Lung (tissue), 12 donors: Measurements from ENCODE around the gene PSMB8. TPM values are rescaled to one million over a fixed set of nuclear protein-coding genes. Genes with fewer than 3 reads are reported as not detected.
A peak's percentile ranks its signal among the peaks of the same experiment; 100 is the strongest.
"Not testable (repeated sequence)": the region's sequence is repeated elsewhere in the genome, so short reads cannot be mapped to it uniquely, and the experiment has no call there.

Source experiments
- ATAC-seq: fragments of 200-7000 bp; cut with Tn5 transposase; one replicate; pipeline ENCODE4 v1.9.1; 2020; ENCODE audit warnings: moderate number of reproducible peaks; ENCODE audit not compliant: insufficient read depth, low FRiP score
- DNase-seq, 3 donors: peaks; one replicate each; pipeline ENCODE4 v3.0.0-alpha.2; 2013 to 2017
- H3K27ac ChIP-seq, 2 donors: one replicate each; pipeline ENCODE4 v1.5.1; 2013; ENCODE audit warnings: mild to moderate bottlenecking in 2 of 2, moderate library complexity in 2 of 2, control low read depth in 1 of 2, inconsistent platforms in 1 of 2, low read depth in 1 of 2, low read length in 1 of 2
- H3K27me3 ChIP-seq, 3 donors: one replicate each; pipeline ENCODE4 v1.5.1; 2013; ENCODE audit warnings: low read length in 2 of 3; ENCODE audit not compliant: control insufficient read depth in 3 of 3, insufficient read depth in 3 of 3
- H3K36me3 ChIP-seq, 4 donors: one replicate each; pipeline ENCODE4 v1.5.1; 2013; ENCODE audit warnings: low read length in 4 of 4, mild to moderate bottlenecking in 1 of 4, moderate library complexity in 1 of 4; ENCODE audit not compliant: control insufficient read depth in 4 of 4, insufficient read depth in 4 of 4
- H3K4me1 ChIP-seq, 5 donors: one replicate each; pipeline ENCODE4 v1.5.1; 2013; ENCODE audit warnings: low read length in 5 of 5, mild to moderate bottlenecking in 2 of 5, moderate library complexity in 1 of 5; ENCODE audit not compliant: control insufficient read depth in 5 of 5, insufficient read depth in 5 of 5
- H3K4me3 ChIP-seq: one replicate; pipeline ENCODE4 v1.5.1; 2013; ENCODE audit warnings: mild to moderate bottlenecking, control low read depth, moderate library complexity
- H3K9ac ChIP-seq, 2 donors: one replicate each; pipeline ENCODE4 v1.5.1; 2013; ENCODE audit warnings: low read length in 2 of 2, control low read depth in 1 of 2; ENCODE audit not compliant: insufficient read depth in 1 of 2
- H3K9me3 ChIP-seq, 4 donors: one replicate each; pipeline ENCODE4 v1.5.1; 2013; ENCODE audit warnings: low read length in 3 of 4, mild to moderate bottlenecking in 1 of 4, moderate library complexity in 1 of 4; ENCODE audit not compliant: control insufficient read depth in 4 of 4, insufficient read depth in 3 of 4
- CTCF ChIP-seq: IDR thresholded peaks from 2 replicates; pipeline ENCODE4 v1.5.1; 2012; ENCODE audit warnings: mild to moderate bottlenecking; ENCODE audit errors: control extremely low read depth, extremely low read depth
- WGBS, 2 donors: extraction: QIAGEN DNeasy Blood & Tissue Kit; methylation state at CpG; one replicate each; pipeline ENCODE4 v1.1.7; 2013; 5-methylcytosine and 5-hydroxymethylcytosine counted together
- polyA plus RNA-seq, 2 donors: library from polyadenylated mRNA; stranded (reverse); fragments of 200-250 nt; gene quantifications; one replicate each; pipeline ENCODE4 v1.2.1, GENCODE V29; 2013
- total RNA-seq, 2 donors: library from RNA; depleted of rRNA in 1 of 2; stranded (reverse); fragments of >200 nt in 1 of 2; gene quantifications; one replicate each; pipeline ENCODE4 v1.2.1, GENCODE V29; 2014 to 2021
- donor health status: control.
- donor health status: control.
- donor health status: Bipolar disorder and iron deficiency.
- donor health status: healthy.
- donor health status: DM: yes; HTN: yes; CAD: no.

PSMB8 gene
- total and polyA plus RNA-seq, 4 donors: 40.4 to 216 (median 105) TPM

GRCh38 chr6:32885698-32886286 lies 41.9 kb upstream of the PSMB8 start:
- ATAC-seq (no peak), DNase-seq (peak in 2 of 3 donors; percentile 84 to 89)
- WGBS, 2 donors: 45 to 54% methylated on average over 4 of the region's 4 CpGs

GRCh38 chr6:32883789-32884188 lies 39.9 kb upstream of the PSMB8 start:
- no peaks in the 10 kb centered on the region for H3K9me3 ChIP-seq
- H3K4me1 ChIP-seq: peaks cover 0 to 13% (median 2%) of the 10 kb centered on the region in 5 donors
- peaks cover 0 to 43% (median 31%) of the 10 kb centered on the region in 3 donors for H3K27me3 ChIP-seq
- no peak overlapping the region for H3K27ac ChIP-seq
- TF ChIP-seq CTCF: no peak
- no peak overlapping the region for H3K4me3 ChIP-seq
- 21 to 26% methylated on average over 5 of the region's 5 CpGs for WGBS, 2 donors
- DNase-seq (no peak), ATAC-seq (peak; percentile 65)
- no peak overlapping the region for H3K9ac ChIP-seq
- no peaks in the 10 kb centered on the region for H3K36me3 ChIP-seq

More at GRCh38 chr6:32885698-32886286, 41.9 kb upstream of the PSMB8 start:
- no peak overlapping the region for H3K27ac ChIP-seq
- H3K9ac ChIP-seq: no peak overlapping the region
- peaks cover 0 to 23% (median 17%) of the 10 kb centered on the region in 3 donors for H3K27me3 ChIP-seq
- no peak overlapping the region for H3K4me3 ChIP-seq
- peak; percentile 75 for TF ChIP-seq CTCF
- peaks cover 0 to 13% (median 2%) of the 10 kb centered on the region in 5 donors for H3K4me1 ChIP-seq
- H3K36me3 ChIP-seq: no peaks in the 10 kb centered on the region
- no peaks in the 10 kb centered on the region for H3K9me3 ChIP-seq

GRCh38 chr6:32882879-32883250 lies 39.0 kb upstream of the PSMB8 start:
- Histone ChIP-seq H3K27ac (no peak overlapping the region), H3K9ac (no peak overlapping the region), H3K4me3 (no peak overlapping the region), H3K9me3 (no peaks in the 10 kb centered on the region), H3K27me3 (peaks cover 0 to 48% (median 34%) of the 10 kb centered on the region in 3 donors), H3K36me3 (no peaks in the 10 kb centered on the region), H3K4me1 (peaks cover 0 to 13% (median 2%) of the 10 kb centered on the region in 5 donors)
- TF ChIP-seq CTCF: no peak
- 0 to 44% methylated on average over 1 of the region's 1 CpG for WGBS, 2 donors
- DNase-seq: no peak
- ATAC-seq: no peak

GRCh38 chr6:32880962-32881361 lies 37.1 kb upstream of the PSMB8 start:
- ATAC-seq, H3K4me1 ChIP-seq, H3K36me3 ChIP-seq, H3K9me3 ChIP-seq, H3K4me3 ChIP-seq, H3K9ac ChIP-seq, DNase-seq, H3K27ac ChIP-seq: not testable (repeated sequence)
- H3K27me3 ChIP-seq: peaks cover 0 to 58% (median 48%) of the 10 kb centered on the region in 3 donors
- 64 to 76% methylated on average over 3 of the region's 3 CpGs for WGBS, 2 donors
